Loucy (cell line): ENCODE measurements around the gene DDX25.

ENCODE experiments used
- H2AFZ ChIP-seq: fragments of 200-600 bp; sonication (generic); 2 replicates; pipeline ENCODE4 v1.6.0; 2016; ENCODE audit warnings: antibody characterized with exemption, mild to moderate bottlenecking, low read length, moderate library complexity
- H3F3A ChIP-seq: fragments of 200-600 bp; 2 replicates; pipeline ENCODE4 v1.6.0; 2016; ENCODE audit warnings: antibody characterized with exemption, low read depth, mild to moderate bottlenecking
- H3K27me3 ChIP-seq: fragments of 200-600 bp; sonication (generic); 2 replicates; pipeline ENCODE4 v1.6.1; 2014; ENCODE audit warnings: low read length, mild to moderate bottlenecking; ENCODE audit not compliant: insufficient read depth, poor library complexity, severe bottlenecking
- H3K36me3 ChIP-seq: fragments of 200-600 bp; sonication (generic); 2 replicates; pipeline ENCODE4 v1.6.1; 2016; ENCODE audit warnings: low read length; ENCODE audit not compliant: insufficient read depth
- H3K4me1 ChIP-seq: fragments of 200-600 bp; sonication (generic); 2 replicates; pipeline ENCODE4 v1.5.1; 2014; ENCODE audit warnings: low read length, mild to moderate bottlenecking; ENCODE audit not compliant: insufficient read depth, poor library complexity, severe bottlenecking
- H3K4me2 ChIP-seq: fragments of 200-600 bp; sonication (generic); 2 replicates; pipeline ENCODE4 v1.6.0; 2014; ENCODE audit warnings: antibody characterized with exemption, low read length, low read depth, mild to moderate bottlenecking; ENCODE audit not compliant: poor library complexity, severe bottlenecking
- H3K4me3 ChIP-seq: fragments of 200-600 bp; sonication (generic); 2 replicates; pipeline ENCODE4 v1.5.1; 2014; ENCODE audit warnings: low read length, mild to moderate bottlenecking, mixed read lengths; ENCODE audit not compliant: poor library complexity, severe bottlenecking
- H3K79me2 ChIP-seq: fragments of 200-600 bp; sonication (generic); 2 replicates; pipeline ENCODE4 v1.6.1; 2014; ENCODE audit warnings: low read length; ENCODE audit not compliant: insufficient read depth
- H3K9ac ChIP-seq: fragments of 200-600 bp; sonication (generic); 2 replicates; pipeline ENCODE4 v1.6.0; 2014; ENCODE audit warnings: mild to moderate bottlenecking, low read depth, low read length, moderate library complexity; ENCODE audit not compliant: poor library complexity, severe bottlenecking
- H3K9me2 ChIP-seq: fragments of 200-600 bp; sonication (generic); replicated peaks from 2 replicates; pipeline ENCODE4 v1.6.1; 2016; ENCODE audit warnings: low read depth, low read length, mixed read lengths
- H3K9me3 ChIP-seq: fragments of 200-600 bp; sonication (generic); 2 replicates; pipeline ENCODE4 v1.6.1; 2014; ENCODE audit warnings: mild to moderate bottlenecking, antibody characterized with exemption, low read length, low read depth; ENCODE audit not compliant: insufficient read depth
- H4K20me1 ChIP-seq: fragments of 200-600 bp; sonication (generic); 2 replicates; pipeline ENCODE4 v1.6.0; 2014; ENCODE audit warnings: antibody characterized with exemption, low read length, mild to moderate bottlenecking; ENCODE audit not compliant: insufficient read depth, poor library complexity, severe bottlenecking
- CTCF ChIP-seq: fragments of 200-600 bp; sonication (generic); conservative IDR thresholded peaks from 2 replicates; pipeline ENCODE4 v1.5.1; 2014; ENCODE audit warnings: mild to moderate bottlenecking, antibody characterized with exemption, low read length
- EZH2phosphoT487 ChIP-seq: fragments of 200-600 bp; IDR thresholded peaks from 2 replicates; pipeline ENCODE4 v1.6.1; 2018; ENCODE audit warnings: antibody characterized with exemption, mild to moderate bottlenecking, moderate library complexity, borderline replicate concordance

The DDX25 gene

GRCh38 chr11:125931116-125931515 lies 26.8 kb downstream of the DDX25 start:
- Histone ChIP-seq H3K4me3 (no peak overlapping the region), H3K4me2 (no peak overlapping the region), H2AFZ (no peak overlapping the region), H3K9me3 (no peaks in the 10 kb centered on the region), H3K27me3 (peaks cover 8% of the 10 kb centered on the region), H3K9ac (no peak overlapping the region), H4K20me1 (no peaks in the 10 kb centered on the region), H3K4me1 (no peaks in the 10 kb centered on the region), H3K79me2 (no peaks in the 10 kb centered on the region), H3K9me2 (no peaks in the 10 kb centered on the region), H3F3A (no peaks in the 10 kb centered on the region), H3K36me3 (no peaks in the 10 kb centered on the region)
- TF ChIP-seq EZH2phosphoT487 (no peak), CTCF (no peak)

- Histone ChIP-seq H3K4me2 (no peak overlapping the region), H3K4me1 (no peaks in the 10 kb centered on the region), H3K79me2 (no peaks in the 10 kb centered on the region), H3K27me3 (peaks cover 14% of the 10 kb centered on the region), H3K9ac (no peak overlapping the region), H3K9me3 (no peaks in the 10 kb centered on the region), H3F3A (no peaks in the 10 kb centered on the region), H4K20me1 (no peaks in the 10 kb centered on the region), H3K4me3 (no peak overlapping the region), H3K36me3 (no peaks in the 10 kb centered on the region), H3K9me2 (no peaks in the 10 kb centered on the region), H2AFZ (no peak overlapping the region)
- TF ChIP-seq EZH2phosphoT487 (no peak), CTCF (no peak)
Observed at GRCh38 chr11:125931668-125932067, 27.4 kb downstream of the DDX25 start.

GRCh38 chr11:125932301-125932700 lies 28.0 kb downstream of the DDX25 start:
- no peak overlapping the region for H3K4me2 ChIP-seq
- no peak overlapping the region for H3K9ac ChIP-seq
- no peaks in the 10 kb centered on the region for H3K79me2 ChIP-seq
- H3F3A ChIP-seq: no peaks in the 10 kb centered on the region
- H3K9me3 ChIP-seq: no peaks in the 10 kb centered on the region
- TF ChIP-seq CTCF (no peak), EZH2phosphoT487 (no peak)
- no peaks in the 10 kb centered on the region for H3K4me1 ChIP-seq
- no peak overlapping the region for H3K4me3 ChIP-seq
- peaks cover 18% of the 10 kb centered on the region for H3K27me3 ChIP-seq
- no peak overlapping the region for H2AFZ ChIP-seq
- H3K9me2 ChIP-seq: no peaks in the 10 kb centered on the region
- no peaks in the 10 kb centered on the region for H3K36me3 ChIP-seq
- H4K20me1 ChIP-seq: no peaks in the 10 kb centered on the region
